ENCODE data around the gene STK32C.
"Not testable (repeated sequence)": the region's sequence is repeated elsewhere in the genome, so short reads cannot be mapped to it uniquely, and the experiment has no call there.

Gene STK32C

DNA sequence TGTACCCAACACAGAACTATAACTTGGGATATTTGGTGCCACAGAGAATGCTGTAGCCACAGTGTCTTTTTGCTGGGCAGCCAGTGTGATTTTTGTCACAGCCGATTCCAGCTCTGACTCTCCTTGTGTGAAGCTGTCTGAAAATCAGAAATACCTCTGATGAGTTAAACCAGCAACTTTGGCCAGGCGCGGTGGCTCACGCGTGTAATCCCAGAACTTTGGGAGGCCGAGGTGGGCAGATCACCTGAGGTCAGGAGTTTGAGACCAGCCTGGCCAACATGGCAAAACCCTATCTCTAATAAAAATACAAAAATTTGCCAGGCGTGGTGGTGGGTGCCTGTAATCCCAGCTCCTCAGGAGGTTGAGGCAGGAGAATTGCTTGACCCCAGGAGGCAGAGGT is 30.1 kb upstream of the STK32C start:
- not testable (repeated sequence) for DNase-seq

DNA sequence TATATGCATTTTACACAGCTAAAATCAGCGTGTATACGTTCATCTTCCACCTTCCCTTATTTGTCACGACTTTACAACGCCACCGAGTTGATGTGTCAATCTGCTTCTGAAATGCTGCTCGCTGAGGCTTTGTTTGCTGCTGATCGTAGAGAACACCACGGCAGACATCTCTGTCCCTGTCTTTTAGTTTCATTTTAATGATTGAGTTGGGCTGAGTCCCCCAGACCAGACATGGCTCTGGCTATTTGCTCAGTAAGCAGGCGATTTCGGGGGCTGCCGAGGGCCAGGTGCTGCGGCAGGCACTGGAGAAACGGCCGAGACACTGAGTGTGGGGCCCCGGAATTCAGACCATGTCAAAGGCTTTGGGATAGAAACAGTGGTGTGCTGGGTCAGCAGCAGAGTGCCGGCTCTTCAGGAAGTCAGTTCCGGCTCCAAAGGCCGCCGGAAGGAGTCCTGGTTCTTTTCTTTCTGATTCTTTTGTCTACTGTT is 29.2 kb upstream of the STK32C start:
- DNase-seq: no peak

- DNase-seq: no peak
Measured at GRCh38 chr10:132336064-132336746, 28.5 kb upstream of the STK32C start.

DNA sequence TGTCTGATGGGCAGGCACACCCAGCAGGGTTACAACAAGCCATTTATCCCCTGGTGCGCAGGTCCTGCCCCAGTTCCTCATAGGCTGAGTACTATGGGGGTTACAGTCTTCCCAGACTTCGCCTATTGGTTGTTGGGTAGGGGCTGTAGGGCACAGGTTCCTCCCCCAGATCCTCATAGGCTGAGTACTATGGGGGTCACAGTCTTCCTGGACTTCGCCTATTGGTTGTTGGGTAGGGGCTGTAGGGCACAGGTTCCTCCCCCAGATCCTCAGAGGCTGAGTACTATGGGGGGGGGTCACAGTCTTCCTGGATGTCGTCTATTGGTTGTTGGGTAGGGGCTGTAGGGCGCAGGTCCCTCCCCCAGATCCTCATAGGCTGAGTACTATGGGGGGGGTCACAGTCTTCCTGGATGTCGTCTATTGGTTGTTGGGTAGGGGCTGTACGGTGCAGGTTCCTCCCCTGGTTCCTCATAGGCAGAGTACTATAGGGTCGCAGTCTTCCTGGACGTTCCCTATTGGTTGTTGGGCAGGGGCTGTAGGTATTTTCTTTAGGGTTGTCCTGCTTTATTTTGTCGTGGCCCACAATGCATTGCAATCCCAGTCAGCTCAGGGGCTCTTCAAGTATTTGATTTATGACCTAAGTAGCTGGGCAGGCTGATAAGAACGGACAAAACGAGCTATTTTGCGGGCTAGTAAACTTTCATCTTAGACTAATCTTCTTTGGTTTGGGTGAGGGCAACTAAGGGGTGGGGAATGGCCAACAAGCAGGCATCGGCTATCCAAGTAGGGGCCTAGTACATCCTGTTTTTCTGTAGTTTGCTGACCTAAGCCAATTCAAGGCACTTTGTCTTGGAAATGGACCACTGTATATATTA is 27.7 kb upstream of the STK32C start:
- no peak for DNase-seq

DNA sequence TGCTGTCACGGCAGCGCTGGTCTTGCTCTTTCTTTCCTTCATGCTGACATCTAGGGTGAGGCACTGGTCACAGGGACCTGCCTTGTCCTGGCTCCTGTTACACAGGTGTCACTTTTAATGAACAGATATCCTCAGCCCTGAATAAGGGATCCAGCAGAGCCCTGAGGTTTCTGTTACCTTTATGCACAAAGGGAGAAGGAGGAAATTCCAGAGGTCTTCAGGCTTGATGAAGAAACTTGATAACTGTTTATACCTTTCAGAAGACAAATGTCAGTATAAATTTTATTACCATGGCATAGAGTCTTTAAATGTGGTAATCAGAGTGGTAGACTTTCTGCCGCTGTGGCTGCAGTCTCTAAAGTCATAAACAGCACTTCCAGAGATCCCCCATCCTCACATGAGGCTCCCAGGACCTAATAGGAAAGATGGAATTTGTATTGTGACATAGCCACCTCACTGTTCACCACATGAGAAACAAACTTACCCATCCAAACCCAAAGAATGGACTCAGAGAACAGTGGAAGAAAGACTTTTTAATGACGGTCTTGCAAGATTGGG is 27.0 kb upstream of the STK32C start:
- DNase-seq: no peak

- no peak for DNase-seq
Measured at GRCh38 chr10:132333386-132333785, 25.6 kb upstream of the STK32C start.

DNA sequence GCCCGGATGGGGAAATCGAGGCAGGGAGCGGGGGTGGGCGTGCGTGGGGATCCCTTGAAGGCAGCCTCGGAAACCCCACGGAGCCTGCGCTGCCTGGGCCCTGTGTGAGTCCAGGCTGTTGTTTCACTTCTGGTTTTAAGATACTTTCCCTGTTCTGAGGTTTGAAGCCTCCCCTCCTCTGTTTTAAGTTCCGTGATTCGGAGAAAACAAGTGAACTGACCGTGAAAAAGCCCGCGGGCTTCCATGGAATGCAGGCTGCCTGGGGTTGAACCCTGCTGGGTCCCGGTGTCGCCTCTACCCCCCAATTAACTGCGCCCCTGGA is 24.6 kb upstream of the STK32C start:
- DNase-seq: no peak

DNA sequence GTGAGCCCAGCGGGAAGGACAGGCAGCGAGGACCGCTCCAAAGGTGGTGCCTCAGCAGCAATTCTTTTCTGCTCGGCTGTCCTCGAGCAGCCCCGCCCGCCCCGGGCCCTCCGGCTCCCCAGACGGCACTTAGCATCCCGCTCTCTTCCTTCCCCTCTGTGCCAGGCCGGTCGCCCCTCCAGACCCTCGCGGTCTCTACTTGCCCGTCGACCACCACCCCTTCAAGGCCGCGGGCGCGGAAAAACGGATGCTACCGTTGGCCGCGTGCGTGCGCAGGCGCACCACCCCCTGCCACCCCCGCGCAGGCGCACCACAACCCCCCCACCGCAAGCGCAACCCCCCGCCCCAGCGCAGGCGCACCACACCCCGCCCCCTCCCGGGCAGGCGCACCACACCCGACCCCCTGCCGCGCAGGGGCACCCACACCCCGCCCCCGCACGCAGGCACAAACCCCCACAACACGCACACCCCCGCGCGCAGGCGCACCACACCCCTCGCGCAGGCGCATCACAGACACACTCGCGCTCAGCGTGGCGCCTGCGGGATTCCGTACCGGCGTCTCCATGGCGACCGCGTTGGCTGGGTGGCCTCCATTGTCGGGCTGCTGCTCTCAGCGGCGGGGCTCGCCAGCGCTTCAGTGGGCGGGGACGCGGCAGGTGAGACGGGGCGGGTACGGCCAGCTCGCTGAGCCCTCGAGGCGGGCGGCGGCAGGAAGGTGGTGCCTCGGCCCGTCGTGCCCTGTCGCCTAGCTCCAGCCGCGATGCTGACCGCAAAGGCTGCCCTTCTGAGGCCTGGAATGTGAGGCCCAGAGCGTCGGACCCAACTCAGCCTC is 24.1 kb upstream of the STK32C start, which contains the start of gene LRRC27:
TSS of gene LRRC27 (plus strand) at position 593 of the 832 bp plus-strand sequence. CDS start 1,332 bp downstream, outside the sequence.
- DNase-seq: peak; percentile 52

DNA sequence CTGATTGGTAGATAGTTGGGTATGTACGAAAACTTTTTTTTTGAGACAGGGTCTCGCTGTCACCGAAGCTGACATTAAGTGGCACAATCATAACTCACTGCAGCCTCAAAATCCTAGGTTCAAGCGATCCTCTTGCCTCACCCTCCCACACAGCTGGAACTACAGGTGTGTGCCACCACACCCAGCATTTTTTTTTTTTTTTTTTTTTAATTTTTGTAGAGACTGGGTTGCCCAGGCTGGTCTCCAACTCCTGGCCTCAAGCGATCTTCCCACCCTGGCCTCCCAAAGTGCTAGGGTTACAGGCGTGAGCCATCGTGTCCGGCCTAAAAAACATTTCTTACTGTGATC is 22.7 kb upstream of the STK32C start:
- DNase-seq: no peak

- no peak for DNase-seq
Measured at GRCh38 chr10:132329565-132330485, 22.1 kb upstream of the STK32C start.

DNA sequence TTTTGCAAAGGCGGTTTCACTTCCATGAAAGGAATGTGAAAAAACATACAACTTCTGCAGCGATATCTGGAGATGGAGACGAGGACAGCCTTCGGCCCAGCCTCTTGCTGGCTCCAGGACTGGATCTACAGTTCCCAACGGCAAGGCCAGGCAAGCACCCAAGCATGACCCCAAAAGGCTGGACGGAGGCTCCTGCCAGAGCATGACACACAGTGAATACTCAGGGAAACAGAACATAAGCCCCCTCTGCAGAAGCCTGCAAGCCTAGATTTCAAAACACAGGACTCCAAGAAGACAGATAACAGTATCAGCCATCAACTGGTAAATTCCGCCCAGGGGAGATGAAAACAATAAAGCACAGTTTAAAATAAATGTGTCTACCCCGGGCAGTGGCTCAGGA is 21.0 kb upstream of the STK32C start:
- no peak for DNase-seq

GRCh38 chr10:132328106-132328505 is 20.4 kb upstream of the STK32C start:
- no peak for DNase-seq

- DNase-seq: no peak
Measured at GRCh38 chr10:132326925-132327324, 19.2 kb upstream of the STK32C start.

DNA sequence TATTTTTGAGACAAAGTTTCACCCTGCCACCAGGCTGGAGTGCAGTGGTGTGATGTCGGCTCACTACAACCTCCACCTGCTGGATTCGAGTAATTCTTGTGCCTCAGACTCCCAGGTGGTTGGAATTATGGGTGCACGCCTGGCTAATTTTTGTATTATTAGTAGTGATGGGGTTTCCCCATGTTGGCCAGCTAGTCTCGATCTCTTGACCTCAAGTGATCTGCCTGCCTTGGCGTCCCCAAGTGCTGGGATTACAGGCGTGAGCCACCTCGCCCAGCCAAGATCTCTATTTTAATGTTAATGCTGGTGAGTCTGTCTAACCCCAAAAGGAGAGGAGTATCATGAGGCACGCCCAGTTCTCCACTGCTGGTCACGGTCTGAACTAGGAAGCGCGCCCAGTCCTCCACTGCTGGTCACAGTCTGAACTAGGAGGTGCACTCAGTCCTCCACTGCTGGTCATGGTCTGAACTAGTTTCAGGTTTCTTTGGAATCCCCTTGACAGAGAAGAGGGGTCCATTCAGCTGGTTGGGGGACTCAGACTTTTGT is 18.7 kb upstream of the STK32C start:
- no peak for DNase-seq

DNA sequence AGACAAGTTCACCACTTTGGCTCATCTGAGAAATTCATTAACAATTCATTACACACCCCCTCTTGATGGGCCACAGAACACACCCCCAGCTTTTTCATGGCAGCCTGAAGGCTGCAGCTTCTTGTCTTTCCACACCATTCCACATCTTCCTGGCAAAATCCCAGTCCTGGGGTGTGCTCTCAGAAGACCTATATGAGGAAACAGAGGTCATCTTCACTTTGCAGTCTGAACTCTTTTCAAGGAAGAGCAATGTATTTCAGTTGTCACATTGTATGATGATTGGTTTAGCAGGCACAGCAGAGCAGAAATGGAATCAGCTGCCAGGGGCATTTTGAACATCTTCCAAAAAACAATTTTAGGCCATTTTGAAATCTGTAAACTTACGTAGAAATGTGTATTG is 16.4 kb upstream of the STK32C start:
- DNase-seq: no peak

DNA sequence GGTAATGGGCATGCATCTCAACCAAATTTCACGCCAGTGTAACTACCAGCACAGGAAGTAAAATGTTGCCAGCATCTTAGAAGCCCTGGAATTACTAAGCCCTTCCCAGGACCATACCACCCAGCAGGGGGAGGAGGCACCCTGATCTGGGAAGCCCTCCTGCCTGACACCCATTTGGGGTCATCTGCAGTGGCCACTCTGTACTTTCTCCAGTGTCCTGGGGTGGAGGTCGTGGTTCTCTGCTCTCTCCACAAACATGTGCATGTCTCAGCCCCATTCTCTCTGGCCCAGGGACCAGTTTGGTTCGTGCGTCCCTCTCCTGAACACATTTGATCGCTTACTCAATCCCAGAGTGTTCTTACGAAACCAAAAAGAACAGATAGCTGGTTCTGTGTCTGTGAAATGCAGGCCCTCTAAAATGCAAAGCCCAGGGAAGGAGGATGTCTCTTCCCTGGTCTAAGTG is 14.9 kb upstream of the STK32C start:
- no peak for DNase-seq

DNA sequence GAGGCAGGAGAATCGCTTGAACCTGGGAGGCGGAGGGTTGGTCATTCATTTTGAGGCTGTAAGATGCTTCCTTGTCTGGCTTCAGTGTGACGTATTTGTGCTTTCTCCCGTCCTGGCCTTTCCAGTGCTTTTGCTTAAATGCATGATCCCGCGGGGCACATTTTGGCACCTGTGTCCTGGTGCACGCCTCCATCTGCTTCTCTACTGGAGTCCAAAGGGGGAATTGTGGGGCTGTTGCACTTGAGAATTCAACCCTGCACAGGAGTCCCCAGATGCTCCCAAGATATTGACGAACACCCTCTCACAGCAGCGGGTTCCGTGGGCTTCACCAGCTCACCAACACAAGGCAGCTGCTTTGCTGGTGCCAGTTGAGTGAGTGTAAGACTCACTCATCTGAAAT is 14.0 kb upstream of the STK32C start:
- DNase-seq: no peak

DNA sequence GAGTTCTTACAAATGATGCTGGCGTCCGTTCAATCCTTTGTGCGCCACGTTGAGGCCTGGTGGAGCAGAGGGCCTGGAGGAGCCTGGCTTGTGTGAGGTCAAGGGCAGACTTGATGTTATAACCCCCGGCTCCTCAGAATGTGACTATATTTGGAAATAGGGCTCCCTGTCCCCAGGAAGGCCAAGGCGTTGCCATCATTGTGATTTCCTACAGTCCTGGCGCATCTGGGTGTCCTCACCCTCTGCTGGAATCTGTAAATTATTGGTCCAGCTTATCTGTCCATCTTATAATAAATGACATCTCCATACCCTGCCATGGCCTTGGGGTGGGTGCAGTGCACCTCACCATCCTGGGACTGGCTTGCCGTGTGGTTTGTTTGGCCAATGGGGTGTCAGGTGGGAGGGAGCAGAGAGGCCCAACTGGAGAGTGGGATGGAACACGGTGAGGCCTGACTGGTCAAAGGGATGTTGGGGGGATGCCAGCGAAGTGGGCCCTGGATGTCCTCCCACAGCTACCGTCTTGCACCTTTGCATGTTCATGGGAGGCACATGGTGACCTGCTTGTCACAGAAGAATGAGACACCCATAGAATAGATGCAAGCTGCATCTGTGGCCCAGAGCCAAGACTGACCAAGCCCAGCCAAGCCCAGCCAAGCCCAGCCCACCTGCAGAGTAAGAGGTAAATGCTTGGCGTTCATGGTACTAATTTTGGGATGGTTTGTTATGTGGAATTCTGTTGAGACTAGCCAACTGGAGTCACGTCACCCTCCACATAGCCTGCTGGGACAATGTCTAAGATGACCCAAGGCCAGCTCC is 13.1 kb upstream of the STK32C start:
- DNase-seq: no peak

- DNase-seq: no peak
Measured at GRCh38 chr10:132319853-132320653, 12.3 kb upstream of the STK32C start.

GRCh38 chr10:132317477-132317876 is 9.7 kb upstream of the STK32C start:
- DNase-seq: not testable (repeated sequence)

Data from NCI-H1694 (cell line).